GM12878 (cell line): ENCODE results near the gene PIGS. TPM values are rescaled to one million over a fixed set of nuclear protein-coding genes. Genes with fewer than 3 reads are reported as not detected.

ENCODE experiments used
- CHD1 ChIP-seq: IDR thresholded peaks from 2 replicates; pipeline ENCODE4 v1.6.1; 2012; ENCODE audit warnings: low read depth, low read length, improper control_type of control experiment
- E4F1 ChIP-seq: fragments of 450-650 bp; IDR thresholded peaks from 2 replicates; pipeline ENCODE4 v1.6.1; 2018; ENCODE audit warnings: borderline replicate concordance, mild to moderate bottlenecking; ENCODE audit not compliant: partially characterized antibody
- GABPA ChIP-seq: IDR thresholded peaks from 2 replicates; pipeline ENCODE4 v1.6.1; 2014; ENCODE audit warnings: antibody characterized with exemption, low read depth, mild to moderate bottlenecking, inconsistent platforms
- MEF2A ChIP-seq: IDR thresholded peaks from 2 replicates; pipeline ENCODE4 v1.6.1; 2011; ENCODE audit warnings: low read depth, mild to moderate bottlenecking, low read length, moderate library complexity; ENCODE audit not compliant: insufficient read depth
- NFYA ChIP-seq: IDR thresholded peaks from 2 replicates; pipeline ENCODE4 v1.6.1; 2011; ENCODE audit warnings: low read depth, mild to moderate bottlenecking, low read length, improper control_type of control experiment, borderline replicate concordance
- REST ChIP-seq: IDR thresholded peaks from 2 replicates; pipeline ENCODE4 v1.6.1; 2012; ENCODE audit warnings: mild to moderate bottlenecking, low read depth, low read length
- SIX5 ChIP-seq: IDR thresholded peaks from 2 replicates; pipeline ENCODE4 v1.6.1; 2011; ENCODE audit warnings: mild to moderate bottlenecking, low read depth, low read length, moderate library complexity; ENCODE audit not compliant: severe bottlenecking
- SMARCA5 ChIP-seq: fragments of 450-650 bp; IDR thresholded peaks from 2 replicates; pipeline ENCODE4 v1.6.1; 2017; ENCODE audit warnings: mild to moderate bottlenecking
- SREBF2 ChIP-seq: IDR thresholded peaks from 2 replicates; pipeline ENCODE4 v1.6.1; 2012; ENCODE audit warnings: mild to moderate bottlenecking, low read length
- WRNIP1 ChIP-seq: IDR thresholded peaks from 2 replicates; pipeline ENCODE4 v1.6.1; 2011; ENCODE audit warnings: low read depth, low read length, improper control_type of control experiment, borderline replicate concordance
- YBX1 ChIP-seq: fragments of 450-650 bp; IDR thresholded peaks from 2 replicates; pipeline ENCODE4 v1.6.1; 2016; ENCODE audit warnings: antibody characterized with exemption
- ZNF384 ChIP-seq: IDR thresholded peaks from 2 replicates; pipeline ENCODE4 v1.6.1; 2012; ENCODE audit warnings: low read depth, mild to moderate bottlenecking, low read length, improper control_type of control experiment, borderline replicate concordance
- polyA plus RNA-seq, 11 experiments: library from polyadenylated mRNA; depleted of rRNA in 4 of 11; unstranded in 6 of 11; stranded (reverse) in 5 of 11; fragments of >200 nt; fragmentation: Nextera tagmentation in 4 of 11; fragmentation: Illumina TruSeq in 1 of 11; extraction: Ambion mirVana in 4 of 11; extraction: Trizol in 1 of 11; gene quantifications; 1 replicate in 1 of 11; 2 replicates in 10 of 11; pipeline versions ENCODE4 v1.2.1 to v1.2.3, GENCODE V29; 2011 to 2016; ENCODE audit warnings: inconsistent platforms in 2 of 11, missing spikeins in 2 of 11, low read depth in 1 of 11
- total RNA-seq, 4 experiments: library from RNA; depleted of rRNA in 3 of 4; stranded (reverse); fragments of >200 nt in 3 of 4; fragmentation: Illumina TruSeq in 1 of 4; extraction: Trizol in 1 of 4; gene quantifications; 2 replicates each; pipeline versions ENCODE4 v1.2.1 to v1.2.3, GENCODE V29; 2013 to 2021
- TF ChIP-seq, protein P1 (sequence below): fragments of 450-650 bp; IDR thresholded peaks from 2 replicates; pipeline ENCODE4 v1.6.1; 2016; ENCODE audit warnings: mild to moderate bottlenecking, moderate library complexity, borderline replicate concordance
- TF ChIP-seq, protein P2 (sequence below): fragments of 450-650 bp; formaldehyde crosslinking; IDR thresholded peaks from 2 replicates; pipeline ENCODE4 v1.5.0; 2022; ENCODE audit warnings: mild to moderate bottlenecking, missing genetic modification characterization

Gene PIGS
- total and polyA plus RNA-seq, 10 of the 15 experiments (the other 5 are each of a cell fraction or from before 2014, with no cell fraction given), result 27.5 to 73.7 (median 50.7) TPM

DNA sequence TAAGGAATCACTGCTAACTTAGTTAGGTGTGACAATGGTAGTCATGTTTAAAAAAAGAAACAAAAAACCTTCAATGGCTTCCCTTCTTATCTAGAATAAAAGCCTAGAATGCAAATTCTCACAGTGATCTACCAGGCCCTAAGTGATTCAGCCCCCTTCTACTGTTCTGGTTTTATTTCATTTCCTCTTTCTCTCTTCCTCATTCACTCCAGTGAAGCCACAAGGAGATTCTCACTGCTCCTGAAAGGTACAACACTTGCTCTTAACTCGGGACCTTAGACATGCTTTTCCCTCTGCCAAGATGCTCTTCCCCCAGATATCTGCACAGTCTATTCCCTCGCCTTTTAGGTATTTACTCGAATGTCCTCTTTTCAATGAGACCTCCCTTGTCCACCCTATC, 3.7 kb downstream of the PIGS start (continued):
- TF ChIP-seq REST (no peak), SMARCA5 (0 out of 2 replicates have a peak, but pooled peaks have one; percentile 56), NFYA (no peak), GABPA (no peak), MEF2A (no peak), E4F1 (no peak), WRNIP1 (no peak), CHD1 (no peak), SREBF2 (no peak), YBX1 (no peak), ZNF384 (0 out of 2 replicates have a peak, but pooled peaks have one; percentile 12), SIX5 (no peak)
- TF ChIP-seq, protein P1, sequence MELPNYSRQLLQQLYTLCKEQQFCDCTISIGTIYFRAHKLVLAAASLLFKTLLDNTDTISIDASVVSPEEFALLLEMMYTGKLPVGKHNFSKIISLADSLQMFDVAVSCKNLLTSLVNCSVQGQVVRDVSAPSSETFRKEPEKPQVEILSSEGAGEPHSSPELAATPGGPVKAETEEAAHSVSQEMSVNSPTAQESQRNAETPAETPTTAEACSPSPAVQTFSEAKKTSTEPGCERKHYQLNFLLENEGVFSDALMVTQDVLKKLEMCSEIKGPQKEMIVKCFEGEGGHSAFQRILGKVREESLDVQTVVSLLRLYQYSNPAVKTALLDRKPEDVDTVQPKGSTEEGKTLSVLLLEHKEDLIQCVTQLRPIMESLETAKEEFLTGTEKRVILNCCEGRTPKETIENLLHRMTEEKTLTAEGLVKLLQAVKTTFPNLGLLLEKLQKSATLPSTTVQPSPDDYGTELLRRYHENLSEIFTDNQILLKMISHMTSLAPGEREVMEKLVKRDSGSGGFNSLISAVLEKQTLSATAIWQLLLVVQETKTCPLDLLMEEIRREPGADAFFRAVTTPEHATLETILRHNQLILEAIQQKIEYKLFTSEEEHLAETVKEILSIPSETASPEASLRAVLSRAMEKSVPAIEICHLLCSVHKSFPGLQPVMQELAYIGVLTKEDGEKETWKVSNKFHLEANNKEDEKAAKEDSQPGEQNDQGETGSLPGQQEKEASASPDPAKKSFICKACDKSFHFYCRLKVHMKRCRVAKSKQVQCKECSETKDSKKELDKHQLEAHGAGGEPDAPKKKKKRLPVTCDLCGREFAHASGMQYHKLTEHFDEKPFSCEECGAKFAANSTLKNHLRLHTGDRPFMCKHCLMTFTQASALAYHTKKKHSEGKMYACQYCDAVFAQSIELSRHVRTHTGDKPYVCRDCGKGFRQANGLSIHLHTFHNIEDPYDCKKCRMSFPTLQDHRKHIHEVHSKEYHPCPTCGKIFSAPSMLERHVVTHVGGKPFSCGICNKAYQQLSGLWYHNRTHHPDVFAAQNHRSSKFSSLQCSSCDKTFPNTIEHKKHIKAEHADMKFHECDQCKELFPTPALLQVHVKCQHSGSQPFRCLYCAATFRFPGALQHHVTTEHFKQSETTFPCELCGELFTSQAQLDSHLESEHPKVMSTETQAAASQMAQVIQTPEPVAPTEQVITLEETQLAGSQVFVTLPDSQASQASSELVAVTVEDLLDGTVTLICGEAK, result no peak
- TF ChIP-seq, protein P2, sequence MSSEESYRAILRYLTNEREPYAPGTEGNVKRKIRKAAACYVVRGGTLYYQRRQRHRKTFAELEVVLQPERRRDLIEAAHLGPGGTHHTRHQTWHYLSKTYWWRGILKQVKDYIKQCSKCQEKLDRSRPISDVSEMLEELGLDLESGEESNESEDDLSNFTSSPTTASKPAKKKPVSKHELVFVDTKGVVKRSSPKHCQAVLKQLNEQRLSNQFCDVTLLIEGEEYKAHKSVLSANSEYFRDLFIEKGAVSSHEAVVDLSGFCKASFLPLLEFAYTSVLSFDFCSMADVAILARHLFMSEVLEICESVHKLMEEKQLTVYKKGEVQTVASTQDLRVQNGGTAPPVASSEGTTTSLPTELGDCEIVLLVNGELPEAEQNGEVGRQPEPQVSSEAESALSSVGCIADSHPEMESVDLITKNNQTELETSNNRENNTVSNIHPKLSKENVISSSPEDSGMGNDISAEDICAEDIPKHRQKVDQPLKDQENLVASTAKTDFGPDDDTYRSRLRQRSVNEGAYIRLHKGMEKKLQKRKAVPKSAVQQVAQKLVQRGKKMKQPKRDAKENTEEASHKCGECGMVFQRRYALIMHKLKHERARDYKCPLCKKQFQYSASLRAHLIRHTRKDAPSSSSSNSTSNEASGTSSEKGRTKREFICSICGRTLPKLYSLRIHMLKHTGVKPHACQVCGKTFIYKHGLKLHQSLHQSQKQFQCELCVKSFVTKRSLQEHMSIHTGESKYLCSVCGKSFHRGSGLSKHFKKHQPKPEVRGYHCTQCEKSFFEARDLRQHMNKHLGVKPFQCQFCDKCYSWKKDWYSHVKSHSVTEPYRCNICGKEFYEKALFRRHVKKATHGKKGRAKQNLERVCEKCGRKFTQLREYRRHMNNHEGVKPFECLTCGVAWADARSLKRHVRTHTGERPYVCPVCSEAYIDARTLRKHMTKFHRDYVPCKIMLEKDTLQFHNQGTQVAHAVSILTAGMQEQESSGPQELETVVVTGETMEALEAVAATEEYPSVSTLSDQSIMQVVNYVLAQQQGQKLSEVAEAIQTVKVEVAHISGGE, result no peak
